ENCODE results near the gene MDK. TPM values are rescaled to one million over a fixed set of nuclear protein-coding genes. Genes with fewer than 3 reads are reported as not detected.

MDK gene
- total RNA-seq, 4 donors from 2014 or later, result 22.3 to 340 (median 205) TPM

DNA sequence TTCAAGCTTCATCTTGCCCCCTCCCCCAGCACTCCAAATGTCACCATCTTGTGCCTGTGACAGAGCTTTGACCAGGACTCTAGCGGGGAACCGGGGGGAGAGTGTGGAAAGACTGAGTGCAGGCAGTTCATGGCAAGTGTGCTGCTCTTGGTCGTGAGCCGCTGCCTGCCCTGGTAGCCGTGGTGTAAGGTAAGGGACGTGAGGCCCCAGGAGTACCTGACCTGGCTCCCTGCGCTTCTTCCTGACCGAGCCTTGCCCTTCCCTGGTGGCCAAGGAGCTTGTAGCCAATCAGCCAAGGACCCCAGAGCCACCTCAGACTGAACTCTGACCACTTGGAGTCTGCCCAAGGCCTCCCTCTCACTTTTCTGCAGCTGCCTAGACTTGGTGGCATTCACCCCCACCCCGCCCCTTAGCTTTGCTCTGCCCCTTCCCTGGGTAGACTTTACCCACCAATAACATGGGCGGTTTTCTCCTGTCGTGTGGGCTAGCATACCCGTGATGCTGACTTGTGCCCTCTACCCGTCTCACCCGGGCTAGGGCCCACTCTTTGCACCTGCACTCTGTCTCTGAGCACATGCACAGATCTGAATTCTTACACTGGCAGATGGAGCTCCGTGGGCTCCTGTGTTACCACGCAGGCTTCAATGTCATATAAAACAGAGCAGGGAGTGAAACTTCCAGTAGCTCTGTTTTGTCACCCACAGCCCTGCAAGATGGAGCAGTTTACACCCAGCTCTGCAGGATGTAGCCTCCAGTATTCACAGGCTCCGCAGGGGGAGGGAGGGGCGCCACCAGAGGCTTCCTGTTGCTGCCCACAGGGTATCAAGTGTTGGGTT is 32.7 kb upstream of the MDK start:
- peak; percentile 65 to 86 (median 85) for DNase-seq

DNA sequence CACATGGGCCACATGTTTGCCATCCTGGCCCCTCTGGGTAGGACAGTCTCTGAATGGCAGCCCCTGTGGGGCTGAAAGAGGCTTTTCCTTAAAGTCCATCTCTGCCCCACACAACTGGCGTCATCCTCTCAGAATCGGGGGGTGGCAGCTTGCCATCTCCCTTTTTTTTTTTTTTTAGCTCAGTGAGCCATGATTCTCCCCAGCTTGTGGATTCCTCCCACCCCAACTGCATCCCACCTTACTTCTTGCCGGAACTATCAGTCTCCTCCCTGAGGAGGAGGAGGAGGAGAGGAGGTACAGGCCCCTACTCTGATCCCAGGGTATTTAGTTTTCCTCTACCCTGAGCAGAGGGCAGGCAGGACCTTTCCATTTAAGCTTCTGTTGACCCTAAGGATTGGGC is 30.8 kb upstream of the MDK start:
- Histone ChIP-seq H3K27me3 (no peaks in the 10 kb centered on the region), H3K4me1 (peaks cover 3 to 60% (median 24%) of the 10 kb centered on the region in 4 donors), H3K36me3 (no peaks in the 10 kb centered on the region), H3K27ac (no peak overlapping the region), H3K9me3 (no peaks in the 10 kb centered on the region), H3K4me3 (no peak overlapping the region)
- no peak for DNase-seq
- TF ChIP-seq, protein P1, sequence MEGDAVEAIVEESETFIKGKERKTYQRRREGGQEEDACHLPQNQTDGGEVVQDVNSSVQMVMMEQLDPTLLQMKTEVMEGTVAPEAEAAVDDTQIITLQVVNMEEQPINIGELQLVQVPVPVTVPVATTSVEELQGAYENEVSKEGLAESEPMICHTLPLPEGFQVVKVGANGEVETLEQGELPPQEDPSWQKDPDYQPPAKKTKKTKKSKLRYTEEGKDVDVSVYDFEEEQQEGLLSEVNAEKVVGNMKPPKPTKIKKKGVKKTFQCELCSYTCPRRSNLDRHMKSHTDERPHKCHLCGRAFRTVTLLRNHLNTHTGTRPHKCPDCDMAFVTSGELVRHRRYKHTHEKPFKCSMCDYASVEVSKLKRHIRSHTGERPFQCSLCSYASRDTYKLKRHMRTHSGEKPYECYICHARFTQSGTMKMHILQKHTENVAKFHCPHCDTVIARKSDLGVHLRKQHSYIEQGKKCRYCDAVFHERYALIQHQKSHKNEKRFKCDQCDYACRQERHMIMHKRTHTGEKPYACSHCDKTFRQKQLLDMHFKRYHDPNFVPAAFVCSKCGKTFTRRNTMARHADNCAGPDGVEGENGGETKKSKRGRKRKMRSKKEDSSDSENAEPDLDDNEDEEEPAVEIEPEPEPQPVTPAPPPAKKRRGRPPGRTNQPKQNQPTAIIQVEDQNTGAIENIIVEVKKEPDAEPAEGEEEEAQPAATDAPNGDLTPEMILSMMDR (IDR thresholded peaks at IDR 0.05), result no peak
- TF ChIP-seq POLR2A (IDR thresholded peaks at IDR 0.05), result no peak

More for the DNA sequence above, 32.7 kb upstream of the MDK start:
- TF ChIP-seq, protein P1 (IDR thresholded peaks at IDR 0.05), result peak in 1 of 6 experiments; percentile 10
- TF ChIP-seq POLR2A (IDR thresholded peaks at IDR 0.05), result peak; percentile 85 to 90
- H3K36me3 ChIP-seq, result no peaks in the 10 kb centered on the region
- peaks cover 3 to 60% (median 26%) of the 10 kb centered on the region in 4 donors for H3K4me1 ChIP-seq
- no peaks in the 10 kb centered on the region for H3K9me3 ChIP-seq
- H3K27me3 ChIP-seq, result no peaks in the 10 kb centered on the region
- peak overlapping the region; percentile 74 to 95 (median 84) for H3K4me3 ChIP-seq
- peak overlapping the region; percentile 79 to 85 (median 82) for H3K27ac ChIP-seq

DNA sequence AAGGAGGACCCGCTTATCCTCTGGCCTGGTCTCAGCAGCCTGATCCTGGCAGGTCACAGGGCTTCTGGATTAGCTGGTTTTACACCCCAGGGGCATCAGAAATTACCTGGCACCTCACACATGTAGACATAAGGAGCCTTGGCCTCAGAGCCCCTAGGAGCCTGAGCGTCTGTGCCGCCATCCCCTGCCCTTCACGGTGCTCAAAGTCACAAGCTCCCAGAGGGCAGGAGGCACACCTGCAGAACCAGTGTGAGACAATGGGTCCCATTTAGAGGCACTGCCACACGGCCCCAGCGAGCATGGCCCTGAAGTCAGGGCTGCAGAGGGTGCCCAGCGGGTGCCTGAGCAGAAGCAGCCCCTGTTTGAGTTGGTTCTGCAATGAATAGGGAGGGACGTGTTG is 30.3 kb upstream of the MDK start:
- Histone ChIP-seq H3K27ac (no peak overlapping the region), H3K27me3 (no peaks in the 10 kb centered on the region), H3K4me3 (no peak overlapping the region), H3K36me3 (no peaks in the 10 kb centered on the region), H3K9me3 (no peaks in the 10 kb centered on the region), H3K4me1 (peaks cover 3 to 56% (median 22%) of the 10 kb centered on the region in 4 donors)
- no peak for DNase-seq
- no peak for TF ChIP-seq POLR2A (IDR thresholded peaks at IDR 0.05)
- TF ChIP-seq, protein P1 (IDR thresholded peaks at IDR 0.05), result no peak

DNA sequence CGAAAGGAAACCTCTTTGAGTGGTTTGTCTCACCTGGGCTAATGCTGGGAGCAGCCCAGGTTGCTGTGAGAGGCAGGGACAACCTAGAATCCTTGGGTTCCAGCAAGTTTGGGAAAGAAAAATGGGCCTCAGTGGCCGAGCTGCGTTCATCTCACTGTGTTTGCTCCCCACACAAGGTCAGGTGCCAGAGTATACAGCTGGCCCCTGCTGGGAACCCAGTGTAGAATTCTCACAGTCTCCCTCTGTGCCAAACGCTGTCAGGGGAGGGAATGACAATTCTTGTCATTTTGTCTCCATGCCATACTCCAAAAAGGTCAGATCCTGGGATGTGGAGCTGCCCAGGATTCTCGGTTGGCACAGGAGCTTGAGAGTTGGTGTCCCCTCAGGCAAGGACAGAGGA is 29.9 kb upstream of the MDK start:
- no peak for TF ChIP-seq POLR2A (IDR thresholded peaks at IDR 0.05)
- TF ChIP-seq, protein P1 (IDR thresholded peaks at IDR 0.05), result no peak
- Histone ChIP-seq H3K4me3 (no peak overlapping the region), H3K4me1 (peaks cover 3 to 51% (median 18%) of the 10 kb centered on the region in 4 donors), H3K36me3 (no peaks in the 10 kb centered on the region), H3K27me3 (no peaks in the 10 kb centered on the region), H3K9me3 (no peaks in the 10 kb centered on the region), H3K27ac (peak overlapping the region in 2 of 4 donors; percentile 36 to 55)
- no peak for DNase-seq

DNA sequence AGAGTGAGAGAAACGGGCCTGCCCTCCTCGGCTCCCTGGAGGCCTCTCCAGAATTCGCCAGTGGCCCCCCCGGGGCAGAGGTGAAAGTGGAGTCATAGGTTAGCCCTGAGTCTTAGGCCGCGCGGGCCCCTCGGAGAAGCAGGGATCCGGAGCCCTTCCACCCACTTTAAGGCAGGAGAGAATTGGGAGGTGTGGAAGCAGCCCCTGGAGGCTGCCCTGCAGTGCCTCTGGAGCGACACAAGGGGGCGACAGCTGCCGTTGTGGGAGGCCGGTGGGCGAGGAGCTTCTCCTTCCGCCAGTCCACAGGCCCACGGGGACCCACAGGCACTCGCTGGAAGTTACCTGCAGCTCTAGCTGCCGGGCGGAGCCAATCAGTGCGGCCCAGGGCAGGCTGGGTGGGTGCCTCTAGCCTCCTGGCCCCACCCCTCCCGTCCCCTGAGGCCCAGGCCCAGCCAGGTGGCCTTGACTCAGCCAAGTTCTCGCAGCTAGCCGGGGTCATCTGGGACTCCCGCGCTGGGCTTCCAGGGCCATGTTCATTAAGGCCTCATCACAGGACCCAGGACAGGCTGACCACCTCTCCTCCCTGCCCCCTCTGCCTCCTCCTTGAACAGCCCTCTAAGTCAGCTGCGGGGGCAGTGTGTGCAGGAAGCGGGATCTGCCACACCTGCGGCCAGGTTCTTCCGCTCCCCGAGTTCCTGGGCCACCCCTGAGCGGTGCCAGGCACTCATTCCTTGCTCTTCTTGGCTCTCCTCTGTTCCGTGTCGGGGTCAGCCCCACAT is 29.2 kb upstream of the MDK start:
- DNase-seq, result peak in 1 of 3 donors; percentile 43
- no peaks in the 10 kb centered on the region for H3K27me3 ChIP-seq
- H3K9me3 ChIP-seq, result no peaks in the 10 kb centered on the region
- peaks cover 3 to 52% (median 14%) of the 10 kb centered on the region in 4 donors for H3K4me1 ChIP-seq
- TF ChIP-seq POLR2A (IDR thresholded peaks at IDR 0.05), result no peak
- TF ChIP-seq, protein P1 (IDR thresholded peaks at IDR 0.05), result peak; percentile 54 to 76 (median 70)
- H3K4me3 ChIP-seq, result peak overlapping the region in 1 of 4 donors; percentile 15
- H3K36me3 ChIP-seq, result no peaks in the 10 kb centered on the region
- peak overlapping the region in 2 of 4 donors; percentile 36 to 55 for H3K27ac ChIP-seq

Data from Peyer's patch (tissue), 4 donors.